H9 (cell line): ENCODE measurements around the gene SRGAP2C. TPM values are rescaled to one million over a fixed set of nuclear protein-coding genes. Genes with fewer than 3 reads are reported as not detected.
"Not testable (repeated sequence)": the region's sequence is repeated elsewhere in the genome, so short reads cannot be mapped to it uniquely, and the experiment has no call there.

Experiments used
- DNase-seq: peaks from one replicate; pipeline ENCODE4 v3.0.0-alpha.2; 2017
- H2AFZ ChIP-seq: one replicate; pipeline ENCODE4 v1.6.1; 2013; ENCODE audit warnings: mild to moderate bottlenecking, low read length, control low read depth, moderate library complexity
- H2AK5ac ChIP-seq: 2 replicates; pipeline ENCODE4 v1.6.1; 2013; ENCODE audit warnings: low read length, control low read depth, mixed read lengths; ENCODE audit not compliant: insufficient read length
- H2BK120ac ChIP-seq: one replicate; pipeline ENCODE4 v1.6.1; 2013; ENCODE audit warnings: low read depth, mild to moderate bottlenecking, low read length, control low read depth, inconsistent platforms; ENCODE audit not compliant: poor library complexity, severe bottlenecking
- H2BK12ac ChIP-seq: 2 replicates; pipeline ENCODE4 v1.6.1; 2013; ENCODE audit warnings: low read length, control low read depth, mixed read lengths, low read depth; ENCODE audit not compliant: insufficient read length
- H2BK15ac ChIP-seq: 2 replicates; pipeline ENCODE4 v1.6.1; 2013; ENCODE audit warnings: low read depth, low read length, control low read depth
- H2BK20ac ChIP-seq: one replicate; pipeline ENCODE4 v1.6.1; 2013; ENCODE audit warnings: low read depth, mild to moderate bottlenecking, low read length, control low read depth, inconsistent platforms; ENCODE audit not compliant: poor library complexity, severe bottlenecking
- H2BK5ac ChIP-seq: 2 replicates; pipeline ENCODE4 v1.6.1; 2013; ENCODE audit warnings: low read length, control low read depth, mixed read lengths; ENCODE audit not compliant: insufficient read length
- H3K14ac ChIP-seq: 2 replicates; pipeline ENCODE4 v1.6.1; 2013; ENCODE audit warnings: low read length, control low read depth; ENCODE audit not compliant: insufficient read depth
- H3K18ac ChIP-seq: 2 replicates; pipeline ENCODE4 v1.6.1; 2013; ENCODE audit warnings: low read depth, mild to moderate bottlenecking, mixed read lengths, low read length, control low read depth; ENCODE audit not compliant: insufficient read length
- H3K23ac ChIP-seq: 2 replicates; pipeline ENCODE4 v1.6.1; 2013; ENCODE audit warnings: low read length, control low read depth, mixed read lengths, low read depth; ENCODE audit not compliant: insufficient read length
- H3K23me2 ChIP-seq: 2 replicates; pipeline ENCODE4 v1.6.1; 2013; ENCODE audit warnings: low read depth, mild to moderate bottlenecking, mixed read lengths, low read length, control low read depth; ENCODE audit not compliant: insufficient read length, poor library complexity, severe bottlenecking
- H3K27ac ChIP-seq: 2 replicates; pipeline ENCODE4 v1.5.1; 2013; ENCODE audit warnings: low read length, control low read depth, mixed read lengths, low read depth; ENCODE audit not compliant: insufficient read length
- H3K27me3 ChIP-seq: 2 replicates; pipeline ENCODE4 v1.6.1; 2013; ENCODE audit warnings: low read length, control low read depth, inconsistent platforms; ENCODE audit not compliant: insufficient read depth
- H3K4ac ChIP-seq: 2 replicates; pipeline ENCODE4 v1.6.1; 2013; ENCODE audit warnings: low read depth, mild to moderate bottlenecking, control low read depth, inconsistent platforms, low read length, moderate library complexity
- H3K4me1 ChIP-seq: 2 replicates; pipeline ENCODE4 v1.6.1; 2013; ENCODE audit warnings: low read length, control low read depth, inconsistent platforms; ENCODE audit not compliant: insufficient read depth
- H3K4me2 ChIP-seq: 2 replicates; pipeline ENCODE4 v1.6.1; 2013; ENCODE audit warnings: low read length, control low read depth, mixed read lengths; ENCODE audit not compliant: insufficient read length, insufficient read depth
- H3K56ac ChIP-seq: 2 replicates; pipeline ENCODE4 v1.6.1; 2013; ENCODE audit warnings: low read depth, mild to moderate bottlenecking, mixed read lengths, low read length, control low read depth; ENCODE audit not compliant: insufficient read length
- H3K79me1 ChIP-seq: 2 replicates; pipeline ENCODE4 v1.6.1; 2013; ENCODE audit warnings: low read depth, mild to moderate bottlenecking, moderate library complexity, low read length, control low read depth, inconsistent platforms; ENCODE audit not compliant: insufficient read depth, poor library complexity, severe bottlenecking
- H3K79me2 ChIP-seq: 2 replicates; pipeline ENCODE4 v1.6.1; 2013; ENCODE audit warnings: low read length, control low read depth, inconsistent platforms; ENCODE audit not compliant: insufficient read depth
- H3K9ac ChIP-seq: 2 replicates; pipeline ENCODE4 v1.6.1; 2013; ENCODE audit warnings: low read length, control low read depth, mixed read lengths; ENCODE audit not compliant: insufficient read length; ENCODE audit errors: extremely low read depth
- H3K9me3 ChIP-seq: one replicate; pipeline ENCODE4 v1.6.1; 2013; ENCODE audit warnings: low read depth, low read length, inconsistent platforms; ENCODE audit not compliant: control insufficient read depth
- H3T11ph ChIP-seq: one replicate; pipeline ENCODE4 v1.6.1; 2013; ENCODE audit warnings: mild to moderate bottlenecking, low read length, control low read depth, inconsistent platforms
- H4K20me1 ChIP-seq: one replicate; pipeline ENCODE4 v1.6.1; 2013; ENCODE audit not compliant: control insufficient read depth, insufficient read length, insufficient read depth
- H4K5ac ChIP-seq: 2 replicates; pipeline ENCODE4 v1.6.1; 2013; ENCODE audit warnings: low read depth, mild to moderate bottlenecking, mixed read lengths, low read length, control low read depth; ENCODE audit not compliant: insufficient read length
- H4K8ac ChIP-seq: replicated peaks from 2 replicates; pipeline ENCODE4 v1.6.1; 2013; ENCODE audit warnings: low read length, control low read depth, mixed read lengths, low read depth; ENCODE audit not compliant: insufficient read length
- H4K91ac ChIP-seq: 2 replicates; pipeline ENCODE4 v1.6.1; 2013; ENCODE audit warnings: low read depth, mild to moderate bottlenecking, moderate library complexity, mixed read lengths, low read length, control low read depth; ENCODE audit not compliant: insufficient read length
- H3K27ac Mint-ChIP-seq, 3 experiments: 2 replicates in 2 of 3; 3 replicates in 1 of 3; pipeline ENCODE4 v1.8.0; 2020 to 2021; ENCODE audit warnings: mixed read lengths in 3 of 3, mild to moderate bottlenecking in 1 of 3, moderate library complexity in 1 of 3
- H3K27me3 Mint-ChIP-seq: 2 replicates; pipeline ENCODE4 v1.8.0; 2021; ENCODE audit warnings: low read depth, mild to moderate bottlenecking, moderate library complexity, mixed read lengths
- H3K36me3 Mint-ChIP-seq, 3 experiments: 2 replicates in 2 of 3; 3 replicates in 1 of 3; pipeline ENCODE4 v1.8.0; 2020 to 2021; ENCODE audit warnings: low read depth in 3 of 3, mixed read lengths in 3 of 3; ENCODE audit not compliant: insufficient read depth in 1 of 3
- H3K4me1 Mint-ChIP-seq, 2 experiments: 2 replicates each; pipeline ENCODE4 v1.8.0; 2020; ENCODE audit warnings: mixed read lengths in 2 of 2
- H3K4me3 Mint-ChIP-seq, 2 experiments: 2 replicates in 1 of 2; 3 replicates in 1 of 2; pipeline ENCODE4 v1.8.0; 2020 to 2021; ENCODE audit warnings: mild to moderate bottlenecking in 2 of 2, mixed read lengths in 2 of 2, moderate library complexity in 1 of 2
- H3K9me3 Mint-ChIP-seq, 2 experiments: 2 replicates in 1 of 2; 3 replicates in 1 of 2; pipeline ENCODE4 v1.8.0; 2020; ENCODE audit warnings: mild to moderate bottlenecking in 2 of 2, mixed read lengths in 2 of 2, moderate library complexity in 1 of 2
- WGBS: extraction: QIAGEN DNeasy Blood & Tissue Kit; methylation state at CpG from one replicate; pipeline ENCODE4 v1.1.7; 2013; ENCODE audit warnings: missing lambda C conversion rate, low lambda C conversion rate, mixed read lengths; ENCODE audit not compliant: insufficient read length; ENCODE audit errors: extremely low coverage; 5-methylcytosine and 5-hydroxymethylcytosine counted together
- total RNA-seq: library from RNA; stranded (reverse); gene quantifications from 2 replicates; pipeline ENCODE4 v1.2.1, GENCODE V29; 2021

The SRGAP2C gene
- total RNA-seq, 1 experiment from 2014 or later = 16.5 TPM

DNA sequence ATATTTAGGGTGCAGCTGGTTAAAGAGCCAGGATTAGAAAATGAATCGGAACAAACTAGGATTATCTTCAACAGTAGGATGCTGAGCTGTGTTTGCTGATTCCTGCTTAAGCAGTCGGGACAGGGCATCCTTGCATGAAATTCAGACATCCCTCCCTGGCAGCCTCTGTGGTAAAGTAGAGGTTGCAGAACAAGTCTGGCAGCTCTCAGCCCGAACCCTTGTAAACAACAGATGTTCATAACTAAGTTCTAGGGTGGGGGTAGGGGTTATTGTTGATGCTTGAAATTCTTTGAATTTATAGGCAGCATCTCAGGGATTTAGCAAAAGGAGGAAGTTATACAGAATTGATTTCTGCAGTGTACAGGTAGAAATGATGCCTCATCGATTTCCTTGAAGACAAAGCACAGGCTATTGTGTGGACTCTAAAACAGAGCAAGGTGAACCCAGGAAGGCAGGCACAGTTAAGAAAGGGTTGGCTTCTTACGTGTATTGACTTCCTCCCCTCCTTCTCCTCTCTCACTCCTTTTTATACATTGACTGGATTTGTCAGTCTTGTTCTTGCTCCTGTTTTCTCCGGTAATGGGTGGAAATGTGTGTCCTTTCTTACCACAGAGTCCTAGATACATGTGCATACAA is 114.9 kb downstream of the SRGAP2C start:
- H3K4ac ChIP-seq, H3K36me3 Mint-ChIP-seq, H2BK15ac ChIP-seq, H3K27me3 Mint-ChIP-seq, H3K27ac Mint-ChIP-seq, H2BK12ac ChIP-seq, H3K79me2 ChIP-seq, H4K8ac ChIP-seq, H4K91ac ChIP-seq, H3K14ac ChIP-seq, H3K4me1 Mint-ChIP-seq, H3K23me2 ChIP-seq, H3K9ac ChIP-seq, H2AK5ac ChIP-seq, H2BK5ac ChIP-seq, H3K23ac ChIP-seq, H3K79me1 ChIP-seq, H3K27ac ChIP-seq, H2BK120ac ChIP-seq, H2BK20ac ChIP-seq, H3K18ac ChIP-seq, H3K4me1 ChIP-seq, H3K4me2 ChIP-seq, H3K4me3 Mint-ChIP-seq, DNase-seq, H3K56ac ChIP-seq, H2AFZ ChIP-seq, H4K5ac ChIP-seq, H4K20me1 ChIP-seq, H3K27me3 ChIP-seq, H3K9me3 Mint-ChIP-seq, H3K9me3 ChIP-seq, H3T11ph ChIP-seq: not testable (repeated sequence)
- WGBS = no CpG with 5 or more reads among the region's 6 CpGs

DNA sequence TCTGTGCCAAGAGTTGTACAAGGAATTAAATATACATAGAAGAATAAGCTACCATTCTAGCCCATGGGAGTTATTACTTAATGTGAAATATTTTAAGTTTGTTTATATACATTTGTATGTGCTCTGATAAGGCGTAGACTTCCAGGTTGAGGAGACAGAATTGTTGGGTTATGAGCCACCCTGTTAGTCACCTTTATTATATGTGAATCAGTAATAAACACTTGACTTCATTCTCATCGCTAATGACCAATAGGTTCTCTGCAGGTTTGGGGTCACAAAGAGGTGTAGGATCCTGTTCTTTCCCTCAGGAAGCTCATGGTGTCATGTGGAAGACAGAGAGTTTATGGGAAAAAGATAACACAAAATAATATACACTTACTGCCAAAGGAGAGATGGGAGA is 117.1 kb downstream of the SRGAP2C start:
- H3K4me3 Mint-ChIP-seq, H3K27me3 Mint-ChIP-seq, H3K79me2 ChIP-seq, H2BK15ac ChIP-seq, H3K4me1 Mint-ChIP-seq, H3K4me2 ChIP-seq, H3K23me2 ChIP-seq, H2BK12ac ChIP-seq, DNase-seq, H3T11ph ChIP-seq, H3K9me3 ChIP-seq, H3K79me1 ChIP-seq, H3K4ac ChIP-seq, H4K5ac ChIP-seq, H3K9me3 Mint-ChIP-seq, H3K23ac ChIP-seq, H3K36me3 Mint-ChIP-seq, H3K14ac ChIP-seq, H2BK120ac ChIP-seq, H3K9ac ChIP-seq, H3K4me1 ChIP-seq, H3K27ac ChIP-seq, H3K27ac Mint-ChIP-seq, H4K8ac ChIP-seq, H2AK5ac ChIP-seq, H4K91ac ChIP-seq, H2BK20ac ChIP-seq, H4K20me1 ChIP-seq, H3K27me3 ChIP-seq, H3K56ac ChIP-seq, H2AFZ ChIP-seq, H3K18ac ChIP-seq, H2BK5ac ChIP-seq: not testable (repeated sequence)
- no CpG with 5 or more reads among the region's 2 CpGs for WGBS
